K562 (cell line): ENCODE results near the gene CACNA1E.

Experiments
- CTCF ChIP-seq, 3 experiments: IDR thresholded peaks in 2 of 3; conservative IDR thresholded peaks in 1 of 3; 2 replicates each; pipeline ENCODE4 v1.5.1; 2011 to 2012; ENCODE audit warnings: low read length in 3 of 3, mild to moderate bottlenecking in 3 of 3, control low read depth in 2 of 3, improper control_type of control experiment in 1 of 3, inconsistent platforms in 1 of 3, low read depth in 1 of 3, mixed read lengths in 1 of 3, moderate library complexity in 1 of 3; ENCODE audit not compliant: insufficient read depth in 2 of 3
- EZH2 ChIP-seq: IDR thresholded peaks from 2 replicates; pipeline ENCODE4 v1.6.1; 2012; ENCODE audit warnings: low read depth, mild to moderate bottlenecking, inconsistent platforms, low read length, borderline replicate concordance

- TF ChIP-seq CTCF (IDR thresholded peaks at IDR 0.05 in 2 of 3, conservative IDR thresholded peaks at IDR 0.05 in 1 of 3; ENCODE audit: insufficient read depth in 2 of 3, low read depth in 1 of 3, low read length in 3 of 3) (no peak), EZH2 (no peak)
Observed at GRCh38 chr1:181637998-181638397, 154.7 kb downstream of the CACNA1E start.
